Right lung (tissue), 5 donors: ENCODE data around the gene PPARA. TPM values are rescaled to one million over a fixed set of nuclear protein-coding genes. Genes with fewer than 3 reads are reported as not detected.

Source experiments
- DNase-seq, 2 donors: peaks; one replicate each; pipeline ENCODE4 v3.0.0-alpha.2; 2013
- polyA plus RNA-seq, 5 donors: library from polyadenylated mRNA; unstranded; fragments of 120-200 nt; gene quantifications; one replicate each; pipeline versions ENCODE4 v1.2.1 to v1.2.3, GENCODE V29; 2013; ENCODE audit warnings: inconsistent platforms in 1 of 5, low replicate concordance in 1 of 5; ENCODE audit not compliant: insufficient read length in 5 of 5, insufficient read depth in 1 of 5

Gene PPARA
- polyA plus RNA-seq, 5 donors, result 11.8 to 14.8 (median 14.1) TPM

DNA sequence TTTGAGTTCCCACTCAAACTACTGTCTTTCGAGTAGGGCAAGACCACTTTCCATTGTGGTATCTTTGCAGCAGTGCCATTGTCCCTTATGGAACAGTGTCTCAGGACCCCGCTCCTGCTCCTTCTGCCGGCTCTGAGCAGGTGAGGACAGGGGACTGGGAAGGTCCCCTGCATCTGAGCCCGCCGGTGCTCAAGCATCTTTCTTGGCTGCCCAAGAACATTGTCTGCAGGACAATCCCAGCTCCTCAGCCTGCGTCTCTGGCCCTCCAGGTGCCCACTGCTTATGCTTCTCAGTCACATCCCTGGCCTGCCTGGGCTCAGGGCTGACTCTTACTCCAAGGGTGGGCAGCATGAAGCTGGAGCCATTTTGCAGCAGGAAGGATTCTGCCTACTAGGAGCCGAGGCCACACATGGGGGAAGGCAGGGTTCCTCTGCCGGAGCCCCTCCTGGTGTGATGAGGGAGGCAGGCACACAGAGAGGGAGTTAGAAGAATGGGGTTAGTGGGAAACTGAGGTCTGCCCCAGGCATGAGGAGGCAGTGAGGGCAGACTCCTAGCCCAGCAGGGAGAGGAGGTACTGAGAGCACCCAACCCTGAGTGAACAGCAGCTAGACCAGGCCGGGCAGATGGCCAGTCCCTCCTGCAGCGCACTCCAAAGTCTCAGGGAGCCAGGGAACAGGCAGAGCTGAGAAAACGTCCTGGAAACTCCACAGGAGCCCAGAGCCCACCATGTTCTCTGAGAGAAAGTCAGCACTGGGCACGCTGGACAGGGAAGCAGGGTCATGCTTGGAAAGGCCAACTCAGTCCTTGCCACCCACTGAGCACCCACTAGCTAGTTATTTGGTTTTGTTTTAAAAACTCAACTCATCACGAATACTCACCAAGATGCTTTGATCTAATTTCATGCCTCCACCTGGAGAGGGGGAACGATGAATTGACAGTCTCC, 7.5 kb upstream of the PPARA start:
- no peak for DNase-seq

DNA sequence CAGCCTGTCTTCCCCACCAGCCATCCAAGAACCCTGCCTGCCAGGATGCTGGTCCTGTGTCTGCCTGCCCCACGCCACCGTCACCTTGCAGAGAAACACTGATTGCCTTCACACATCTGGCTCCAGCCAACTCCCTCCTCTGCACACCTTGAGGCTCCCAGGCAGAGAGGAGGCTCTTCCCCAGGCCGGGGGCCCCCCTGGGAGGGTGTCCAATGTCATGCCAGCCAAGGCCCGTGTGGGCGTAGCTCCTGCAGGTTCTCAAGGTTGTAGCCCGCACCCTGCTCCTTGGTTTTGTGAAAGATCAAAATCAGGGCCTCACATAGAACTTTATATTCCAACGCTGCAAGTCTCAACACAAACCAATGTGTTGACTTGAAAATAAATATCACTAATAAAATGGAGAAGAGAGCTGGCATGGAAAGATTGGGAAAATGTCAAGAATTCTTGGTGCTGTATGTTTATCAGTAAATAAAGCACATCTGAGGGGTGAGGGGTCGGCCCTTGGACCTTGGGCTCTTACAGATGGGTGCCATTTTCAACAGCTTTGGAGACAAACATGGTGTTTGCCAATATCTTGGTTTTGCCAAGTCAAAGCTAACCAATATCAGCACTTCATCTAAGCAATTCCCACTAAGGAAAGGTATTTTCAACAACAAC, 6.7 kb upstream of the PPARA start:
- DNase-seq, result no peak

DNA sequence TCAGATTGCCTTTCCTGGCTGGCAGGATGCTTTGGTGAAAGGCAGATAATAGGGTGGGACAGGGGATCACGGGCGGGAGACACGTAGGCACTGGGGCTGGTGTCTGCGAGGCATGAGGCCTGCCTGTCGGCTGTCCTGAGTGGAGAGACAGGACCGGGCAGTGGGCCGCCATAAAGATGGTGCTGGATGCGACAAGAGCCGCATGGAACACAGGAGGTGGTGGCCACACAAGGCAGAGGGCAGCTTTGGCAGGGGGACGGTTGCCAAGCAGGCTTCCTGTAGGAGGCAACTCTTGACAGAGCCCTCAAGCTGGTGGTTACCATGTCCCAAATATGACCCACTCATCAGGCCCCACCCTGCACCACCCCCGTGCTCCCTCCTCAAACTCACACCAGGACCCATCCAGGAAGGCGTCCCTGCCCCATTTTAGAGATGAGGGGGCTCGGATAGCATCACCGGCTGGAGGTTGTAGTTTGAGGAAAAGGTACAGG, 4.9 kb upstream of the PPARA start:
- no peak for DNase-seq

DNA sequence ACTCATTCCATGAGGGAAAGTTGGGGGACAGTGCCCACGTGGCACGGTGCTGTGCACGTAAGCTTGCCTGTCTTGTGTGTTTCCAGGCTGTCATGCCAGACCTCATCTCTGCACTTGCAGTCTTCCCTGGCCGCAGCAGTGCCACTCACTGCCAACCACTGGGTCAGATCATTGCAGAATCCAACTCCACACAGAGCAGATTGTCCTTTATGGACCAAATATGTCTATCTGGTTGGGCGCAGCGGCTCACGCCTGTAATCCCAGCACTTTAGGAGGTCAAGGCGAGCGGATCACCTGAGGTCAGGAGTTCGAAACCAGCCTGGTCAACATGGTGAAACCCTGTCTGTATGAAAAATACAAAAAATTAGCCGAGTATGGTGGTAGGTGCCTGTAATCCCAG, 4.4 kb upstream of the PPARA start:
- DNase-seq, result no peak

DNA sequence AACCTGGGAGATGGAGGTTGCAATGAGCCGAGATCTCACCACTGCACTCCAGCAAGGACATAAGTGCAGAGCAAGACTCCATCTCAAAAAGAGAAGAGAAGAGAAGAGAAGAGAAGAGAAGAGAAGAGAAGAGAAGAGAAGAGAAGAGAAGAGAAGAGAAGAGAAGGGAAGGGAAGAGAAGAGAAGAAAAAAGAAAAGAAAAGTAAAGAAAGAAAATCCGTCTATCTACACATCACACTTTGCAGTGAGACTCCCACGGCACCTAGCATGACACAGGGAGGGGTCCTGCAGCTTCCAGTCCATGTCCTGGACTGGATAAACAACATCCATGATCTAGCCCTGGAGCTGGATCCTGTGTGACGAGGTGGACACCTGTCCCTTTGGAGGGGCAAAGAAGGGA, 4.0 kb upstream of the PPARA start:
- DNase-seq, result no peak

DNA sequence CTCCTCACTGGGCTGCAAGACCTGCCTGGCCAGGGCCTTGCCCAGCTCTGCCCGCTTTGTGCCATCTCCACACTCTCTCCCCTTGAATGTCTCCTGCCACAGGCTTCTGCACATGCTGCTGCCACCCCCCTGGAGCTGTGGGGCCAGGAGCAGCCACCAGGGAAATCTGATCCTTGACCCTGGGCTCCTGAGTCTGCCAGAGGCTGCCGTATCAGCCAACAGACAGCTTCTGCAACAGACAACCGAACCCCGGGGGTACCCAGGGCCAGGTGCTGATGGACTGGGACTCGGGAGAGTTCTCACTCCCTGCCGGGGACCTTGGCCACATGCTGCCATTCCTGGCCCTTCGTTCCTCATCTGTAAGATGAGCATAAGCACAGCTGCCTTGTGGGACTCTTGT, 3.3 kb upstream of the PPARA start:
- no peak for DNase-seq

DNA sequence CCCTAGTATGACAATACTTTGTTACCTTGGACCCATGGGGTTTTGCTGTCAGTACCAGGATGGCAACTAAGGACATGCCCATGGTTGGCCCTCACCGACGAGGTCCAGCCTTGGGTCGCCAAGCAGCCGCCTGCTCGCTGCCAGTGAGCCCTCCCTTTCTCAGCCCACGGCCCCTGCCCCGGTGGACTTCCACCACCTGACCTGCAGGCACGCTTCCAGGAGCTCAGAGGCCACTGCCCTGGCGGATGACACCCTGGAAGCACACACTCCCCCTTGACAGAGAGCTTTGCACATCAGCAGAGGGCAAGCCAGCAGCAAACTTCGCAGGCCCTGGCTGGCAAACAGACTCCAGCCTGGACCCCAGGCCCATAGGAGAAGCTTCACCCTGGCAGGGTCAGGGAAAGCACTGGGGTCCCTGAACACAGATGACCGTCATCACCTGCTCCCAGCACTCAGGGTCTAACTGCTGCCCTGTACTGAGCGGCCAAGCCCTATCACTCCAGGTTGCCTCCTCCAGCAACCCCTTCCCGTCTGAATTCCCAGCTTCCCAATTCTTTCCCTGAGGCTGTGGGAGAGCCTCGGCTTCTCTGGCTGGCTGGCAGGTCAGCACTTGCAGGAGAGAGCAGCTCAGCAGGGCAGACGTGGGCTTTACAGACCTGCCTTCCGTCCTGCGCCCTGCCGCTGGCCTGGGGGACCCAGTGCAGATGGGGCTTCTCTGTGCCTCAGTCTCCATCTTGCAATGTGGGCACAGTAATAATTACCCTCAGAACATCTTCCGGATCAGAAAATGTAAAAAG, 2.7 kb upstream of the PPARA start:
- no peak for DNase-seq

DNA sequence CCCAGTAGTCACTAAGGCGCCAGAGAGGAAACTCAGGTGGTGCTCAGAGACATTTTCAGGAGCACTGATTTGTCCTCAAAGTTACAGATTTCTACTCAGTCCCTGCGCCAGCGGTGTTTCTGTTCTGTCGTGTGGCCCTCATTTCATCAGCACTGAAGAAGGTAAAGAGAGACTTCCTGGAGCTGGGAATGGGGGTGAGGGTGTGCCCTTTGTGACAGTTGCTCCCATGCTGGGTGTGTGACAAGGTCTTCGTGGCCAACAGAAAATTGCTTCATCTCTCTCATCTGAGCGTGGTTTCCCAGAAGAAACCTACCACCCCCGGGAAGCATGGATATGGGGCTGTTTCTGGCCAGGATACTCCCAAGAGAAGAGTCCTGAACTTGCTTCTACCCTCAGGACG, 2.0 kb upstream of the PPARA start:
- DNase-seq, result no peak

DNA sequence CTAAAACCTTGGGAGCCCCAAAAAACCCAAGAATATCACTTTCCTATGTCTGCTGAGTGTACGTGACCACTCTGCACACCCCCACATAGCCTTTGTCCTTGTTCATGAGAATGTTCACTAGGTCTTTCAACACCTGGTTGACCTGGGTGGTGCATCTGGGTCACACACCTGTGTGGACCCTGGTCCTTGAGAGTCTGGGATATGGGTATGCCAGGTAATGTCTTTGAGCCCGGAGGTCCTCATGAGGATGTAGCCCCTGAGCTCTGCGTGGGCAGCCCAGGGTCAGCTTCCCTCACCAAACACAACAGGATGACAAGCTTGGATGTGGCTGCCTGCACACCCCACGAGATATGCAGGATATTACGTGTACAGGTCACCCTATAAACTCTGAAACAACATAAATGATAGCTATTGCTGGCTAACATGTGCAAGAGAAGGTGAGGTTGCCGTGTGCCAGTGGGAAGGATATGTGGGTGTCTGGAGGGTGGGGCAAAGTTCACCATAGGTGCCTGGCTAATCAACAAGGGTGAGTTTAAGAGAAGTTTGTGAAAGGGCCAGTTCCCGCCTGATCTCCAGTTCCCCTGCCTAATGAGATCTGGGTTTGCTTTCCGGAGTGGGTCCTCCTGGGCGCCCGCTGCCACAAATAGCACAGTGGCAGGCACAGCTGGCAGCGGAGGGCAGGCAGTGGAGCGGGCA, 1.4 kb upstream of the PPARA start:
- DNase-seq, result no peak

DNA sequence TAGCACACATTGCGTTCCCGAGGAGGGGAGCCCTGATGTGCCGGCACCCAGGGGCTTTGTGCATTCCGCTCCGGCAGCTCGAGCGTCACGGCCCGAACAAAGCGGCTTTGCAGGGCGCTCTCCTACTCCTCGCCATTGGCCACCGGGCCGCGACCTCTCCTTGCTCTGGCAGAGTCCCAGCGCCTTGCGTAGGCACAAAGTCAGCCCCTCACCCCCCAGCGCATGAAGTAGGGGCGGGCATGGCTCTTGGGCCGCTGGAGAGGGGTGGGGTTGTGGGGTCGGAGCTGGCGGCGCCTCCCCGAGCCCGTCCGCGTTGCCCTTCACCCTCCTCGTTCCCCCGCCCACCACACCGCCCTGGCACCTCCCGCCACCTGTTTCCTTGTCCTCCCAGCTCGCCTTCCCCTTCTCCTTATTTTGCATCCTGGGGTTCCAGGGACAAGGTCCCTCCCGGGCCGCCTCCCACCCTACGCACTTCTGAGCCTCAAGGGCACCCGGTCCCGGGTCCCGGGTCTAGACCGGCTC, 753 bp upstream of the PPARA start:
- no peak for DNase-seq

DNA sequence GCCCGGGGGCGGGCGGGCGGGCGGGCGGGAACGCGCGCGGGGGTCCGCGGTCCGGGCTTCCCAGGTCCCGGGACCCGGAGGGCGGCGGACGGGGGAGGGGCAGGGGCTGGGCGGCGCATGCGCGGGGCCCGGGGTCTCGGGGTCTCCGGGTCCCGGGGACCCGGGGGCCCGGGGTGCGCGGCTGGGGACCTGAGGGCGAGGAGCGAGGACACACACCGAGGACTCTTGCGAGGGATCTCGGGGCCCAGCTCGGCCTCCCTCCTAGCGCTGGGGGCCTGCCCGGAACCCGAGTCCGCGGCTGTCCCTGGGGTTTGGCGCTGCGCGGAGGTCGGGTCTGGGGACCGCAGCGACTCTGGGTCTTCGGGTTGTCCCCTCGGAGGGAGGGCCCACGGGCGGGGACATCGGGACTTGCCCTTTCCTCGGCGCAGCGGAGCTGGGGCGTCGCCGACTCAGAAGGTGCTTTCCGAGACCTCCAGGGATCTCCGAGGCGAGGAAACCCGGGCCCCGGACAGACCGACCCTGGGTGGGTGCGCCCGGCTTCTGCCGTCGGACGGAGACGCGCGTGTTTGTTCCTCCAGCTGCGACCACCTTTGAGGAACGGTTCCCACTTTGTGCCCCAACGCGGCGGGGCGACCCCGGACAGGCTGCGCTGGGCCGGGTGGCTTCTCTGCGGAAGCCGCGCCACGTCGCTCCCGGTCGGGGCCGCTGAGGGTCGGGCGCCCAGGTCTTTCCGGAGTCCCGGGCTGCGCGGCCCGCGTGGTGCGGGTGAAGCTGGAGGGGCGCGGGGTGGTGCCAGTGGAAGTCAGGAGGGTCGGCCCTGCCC, 540 bp downstream of the PPARA start:
- DNase-seq, result no peak

DNA sequence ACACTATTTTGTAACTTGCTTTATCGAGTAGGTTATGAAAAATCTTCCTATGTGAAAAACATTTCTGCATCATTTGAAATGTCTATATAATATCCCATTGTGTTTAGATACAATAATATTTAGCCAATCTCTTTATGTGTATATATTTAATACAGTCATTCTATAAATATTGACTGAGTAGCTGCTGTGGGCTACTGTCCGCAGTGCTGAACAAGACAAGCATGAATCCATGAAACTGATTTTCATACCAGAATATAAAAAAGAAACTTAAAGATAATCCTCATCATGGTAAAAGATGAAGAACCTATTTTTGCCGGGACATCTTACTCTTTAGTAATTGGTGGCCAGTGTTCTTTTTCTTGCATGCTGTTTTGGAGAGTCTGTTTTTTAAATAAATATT, 3.6 kb downstream of the PPARA start:
- no peak for DNase-seq

DNA sequence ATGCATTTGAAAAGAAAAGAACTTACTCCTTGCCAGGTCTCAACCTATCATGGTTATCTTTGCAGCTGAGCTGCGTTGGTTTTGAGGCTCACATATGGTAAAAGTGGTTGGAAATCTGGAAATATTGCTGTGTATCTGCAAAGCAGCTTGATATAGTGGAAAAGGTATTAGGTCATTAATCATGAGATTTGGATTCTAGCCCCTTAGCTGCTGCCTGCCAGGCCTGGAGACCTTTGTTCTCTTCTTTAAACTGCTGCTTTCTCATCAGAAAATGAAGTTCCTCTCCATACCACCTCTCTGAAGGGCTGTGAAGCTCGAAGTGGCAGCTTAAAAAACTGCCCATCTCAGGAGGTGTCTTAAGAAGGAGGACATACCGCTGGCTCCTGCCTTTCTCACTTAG, 5.7 kb downstream of the PPARA start:
- no peak for DNase-seq

DNA sequence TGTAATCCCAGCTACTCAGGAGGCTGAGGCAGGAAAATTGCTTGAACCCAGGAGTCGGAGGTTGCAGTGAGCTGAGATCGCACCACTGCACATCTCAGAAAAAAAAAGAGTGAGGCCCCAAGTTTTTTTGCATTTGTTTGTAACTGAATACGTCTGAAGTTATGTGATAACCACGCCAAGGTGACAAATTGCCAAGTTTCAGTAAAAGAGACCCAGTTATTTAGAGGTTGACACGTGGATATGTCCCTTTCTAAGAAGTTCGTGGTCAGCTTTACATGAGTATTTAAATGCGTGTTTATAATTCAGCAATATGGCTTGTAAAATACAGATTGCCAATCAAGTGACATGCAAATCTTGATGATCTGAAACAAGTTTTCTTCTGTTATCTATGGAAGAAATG, 8.0 kb downstream of the PPARA start:
- DNase-seq, result no peak

DNA sequence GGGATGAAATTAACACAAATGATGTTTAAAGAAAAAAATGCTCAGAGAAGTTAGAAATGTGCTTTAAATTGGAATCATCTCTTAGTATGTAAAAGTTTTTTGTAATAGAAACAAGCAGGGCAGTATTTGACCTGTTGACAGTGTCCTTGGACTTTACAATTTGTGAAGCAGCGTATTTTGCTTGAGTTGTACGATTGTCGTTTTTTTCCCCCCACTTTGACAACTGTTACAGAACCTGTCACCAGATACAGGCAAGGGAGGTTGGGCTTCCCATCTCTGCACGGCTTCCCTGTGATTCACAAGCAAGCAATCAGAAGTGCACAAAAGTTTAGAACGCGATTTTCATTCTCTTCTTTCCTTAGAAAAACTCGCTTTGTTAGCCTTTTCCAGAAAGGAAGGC, 8.9 kb downstream of the PPARA start:
- no peak for DNase-seq

DNA sequence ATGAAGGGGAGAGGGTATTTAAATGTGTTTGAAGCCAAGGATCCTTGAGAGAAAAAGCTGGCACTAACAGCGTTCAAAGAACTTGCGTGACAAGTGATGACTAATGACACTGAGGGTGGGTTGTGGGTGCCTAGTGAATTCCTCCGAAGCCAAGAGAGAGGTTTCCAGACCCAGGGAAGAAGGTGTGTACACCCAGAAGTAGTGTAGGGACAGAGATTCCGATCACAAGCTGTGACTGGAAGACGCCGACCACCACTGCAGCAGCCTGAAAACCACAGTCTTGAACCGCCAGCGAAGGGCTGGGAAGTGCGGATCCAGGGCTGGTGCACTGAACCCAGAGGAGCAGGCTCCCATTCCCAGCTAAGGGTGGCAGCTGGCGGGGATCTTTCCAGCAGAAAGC, 9.5 kb downstream of the PPARA start:
- no peak for DNase-seq

DNA sequence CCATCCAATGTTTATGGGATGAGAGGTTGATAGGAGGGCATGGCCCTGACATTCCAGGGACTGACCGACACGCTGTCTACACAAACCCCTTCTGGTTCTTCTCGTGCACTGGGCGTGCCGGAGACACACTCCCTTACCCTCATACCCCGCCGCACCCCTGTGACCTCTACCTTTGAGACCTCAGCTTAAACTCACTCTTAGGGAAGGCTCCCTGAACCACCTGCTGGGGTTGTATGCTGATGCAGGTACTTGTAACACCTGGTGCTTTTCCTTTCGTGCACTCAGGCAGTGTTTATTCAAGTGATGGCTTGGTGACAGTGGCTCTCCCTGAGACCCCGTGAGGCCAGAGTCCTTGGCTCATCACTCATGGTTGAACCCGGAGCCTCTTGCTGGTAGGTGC, 12.0 kb downstream of the PPARA start:
- no peak for DNase-seq

DNA sequence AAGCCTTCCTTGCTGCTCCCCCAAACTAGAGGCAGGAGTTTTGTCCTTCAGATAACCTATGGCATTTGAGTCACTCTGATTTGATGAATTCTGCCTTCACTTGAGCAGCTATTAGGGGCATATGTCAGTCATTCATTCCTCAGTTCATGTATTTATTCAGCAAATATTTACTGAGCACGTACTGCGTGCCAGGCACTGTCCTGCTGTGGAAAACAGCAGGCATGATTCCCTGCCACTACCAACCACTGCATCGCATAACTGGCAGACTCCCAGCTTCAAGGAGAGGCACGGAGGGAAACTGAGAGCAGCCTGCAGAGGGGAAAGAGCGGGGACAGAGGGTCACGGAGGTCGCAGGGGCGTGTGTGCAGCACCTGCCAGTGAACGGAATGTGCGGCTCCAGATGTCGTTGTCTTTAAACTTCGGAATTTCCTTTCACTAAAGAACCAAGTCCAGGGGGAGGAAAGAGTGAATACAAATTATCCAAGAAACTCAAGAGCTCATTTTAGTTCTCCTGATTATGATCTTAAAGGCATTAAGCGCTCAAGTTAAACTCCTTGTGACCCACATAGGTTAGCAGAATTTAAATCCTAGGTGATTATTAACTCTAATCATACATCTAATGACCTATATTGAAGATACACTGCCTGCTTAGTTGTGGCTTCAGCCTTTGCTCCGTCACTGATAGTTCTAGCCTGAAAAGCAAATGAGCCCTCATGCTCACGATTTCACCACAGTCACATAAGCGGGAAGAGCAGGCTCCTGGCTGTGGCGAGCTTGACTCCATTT, 12.6 kb downstream of the PPARA start:
- DNase-seq, result no peak

DNA sequence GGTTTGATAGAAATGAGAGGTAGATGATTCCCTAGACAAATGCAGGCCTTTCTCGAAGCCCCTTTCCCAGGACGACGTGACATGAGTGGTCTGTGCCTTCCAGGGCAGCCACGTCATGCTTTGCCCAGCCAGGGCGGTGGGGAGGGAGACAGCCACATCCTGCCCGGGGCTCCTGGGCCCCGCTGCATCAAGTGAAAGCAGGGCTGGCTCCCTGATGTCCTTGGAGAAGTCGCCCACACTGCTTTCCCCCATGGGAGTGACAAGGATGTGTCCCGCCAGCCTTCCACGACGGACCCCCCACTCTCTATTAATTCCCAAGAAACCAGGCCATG, 13.2 kb downstream of the PPARA start:
- no peak for DNase-seq

DNA sequence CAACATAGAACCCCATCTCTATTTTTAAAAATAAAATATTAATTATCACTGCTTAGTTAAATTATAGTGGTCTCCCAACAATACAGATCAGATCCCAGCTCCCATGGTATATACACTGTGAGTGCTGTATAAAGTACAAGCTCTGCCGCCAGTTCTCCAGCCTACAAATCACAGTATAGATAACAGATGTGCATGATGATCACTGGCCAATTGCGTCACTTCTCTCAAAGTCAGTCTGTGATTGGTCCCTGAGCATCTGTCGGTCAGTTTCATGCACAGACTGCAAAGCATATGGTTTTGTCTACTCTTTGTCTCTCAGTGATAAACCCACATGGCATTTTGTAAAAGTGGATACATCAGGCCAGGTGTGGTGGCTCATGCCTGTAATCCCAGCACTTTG, 15.7 kb downstream of the PPARA start:
- no peak for DNase-seq
